Measurements from ENCODE around the gene CDH12.

- TF ChIP-seq CTCF (IDR thresholded peaks at IDR 0.05) (no peak), POLR2A (IDR thresholded peaks at IDR 0.05) (no peak)
These were observed 615.1 kb downstream of the CDH12 start for GRCh38 chr5:22238047-22238446.

Measured in thyroid gland (tissue), 4 donors.